Activated T-cell treated with anti-CD3 and anti-CD28 coated beads for 4 hours (primary cell): ENCODE results near the gene GDPD4.

Experiments
- DNase-seq: peaks from one replicate; pipeline ENCODE4 v3.0.0-alpha.2; 2020

Gene GDPD4

DNA sequence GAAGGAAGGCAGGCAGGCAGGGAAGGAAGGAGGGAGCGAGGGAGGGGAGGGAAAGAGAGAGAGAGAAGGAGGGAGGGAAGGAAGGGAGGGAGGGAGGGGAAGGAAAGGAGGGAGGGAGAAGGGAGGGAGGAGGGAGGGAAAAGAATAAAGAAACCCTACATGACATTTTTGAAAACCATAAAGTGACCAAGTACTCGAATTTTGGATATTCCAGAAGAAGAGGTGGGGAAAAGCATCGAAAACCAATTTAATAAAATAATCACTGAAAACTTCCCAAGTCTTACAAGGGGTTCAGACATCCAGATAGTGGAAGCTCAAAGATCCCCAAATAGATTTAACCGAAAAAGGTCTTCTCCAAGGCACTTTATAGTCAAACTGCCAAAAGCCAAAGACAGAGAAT lies 11.7 kb downstream of the GDPD4 start:
- DNase-seq, result no peak

DNA sequence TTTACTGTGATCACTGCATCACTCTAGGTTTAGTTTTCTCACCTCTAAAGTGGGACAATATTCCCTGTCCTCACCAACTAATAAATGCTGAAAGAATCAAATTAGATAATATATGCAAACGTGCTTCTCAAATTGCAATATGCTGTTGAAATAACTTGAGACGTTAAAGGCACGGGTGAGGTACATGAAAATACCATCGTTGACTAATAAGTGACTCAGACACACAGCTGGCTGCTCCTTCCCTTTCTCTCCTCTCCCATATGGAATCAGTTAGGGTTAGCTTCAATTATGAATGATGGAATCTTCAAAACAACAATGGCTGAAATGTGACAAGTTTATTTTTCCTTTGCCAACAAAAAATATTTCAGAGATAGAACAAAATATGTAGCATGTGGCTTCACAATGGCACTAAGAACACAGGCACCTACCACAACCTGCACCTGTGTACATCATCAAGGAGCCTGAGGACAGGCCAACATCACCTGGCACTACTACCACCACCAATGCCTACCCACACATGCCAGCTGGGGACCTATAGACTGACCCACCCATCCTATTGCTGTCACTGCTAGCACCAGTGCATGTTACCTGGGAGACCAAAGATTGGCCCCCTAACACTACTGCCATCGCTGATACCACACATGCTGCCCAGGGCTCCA lies 13.7 kb downstream of the GDPD4 start:
- DNase-seq, result no peak

DNA sequence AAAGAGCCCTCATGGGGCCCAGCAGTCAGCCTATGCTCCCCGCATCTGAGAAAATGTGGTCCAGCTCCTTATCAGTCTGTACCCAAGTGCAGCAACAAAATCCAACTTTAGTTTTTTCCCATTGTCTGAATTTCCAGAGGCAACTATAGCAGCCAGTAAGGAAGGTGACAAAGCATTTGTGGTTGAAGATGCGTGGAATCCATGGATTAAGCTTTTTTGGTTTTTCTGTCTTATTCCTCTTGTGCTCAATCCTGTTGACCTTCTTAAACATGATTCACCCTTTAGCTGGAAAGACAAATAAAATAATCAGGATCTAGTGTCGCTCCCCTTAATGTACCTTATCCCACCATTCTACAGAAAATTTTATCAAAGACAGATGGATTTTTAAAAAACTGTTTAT lies 14.3 kb downstream of the GDPD4 start:
- no peak for DNase-seq

DNA sequence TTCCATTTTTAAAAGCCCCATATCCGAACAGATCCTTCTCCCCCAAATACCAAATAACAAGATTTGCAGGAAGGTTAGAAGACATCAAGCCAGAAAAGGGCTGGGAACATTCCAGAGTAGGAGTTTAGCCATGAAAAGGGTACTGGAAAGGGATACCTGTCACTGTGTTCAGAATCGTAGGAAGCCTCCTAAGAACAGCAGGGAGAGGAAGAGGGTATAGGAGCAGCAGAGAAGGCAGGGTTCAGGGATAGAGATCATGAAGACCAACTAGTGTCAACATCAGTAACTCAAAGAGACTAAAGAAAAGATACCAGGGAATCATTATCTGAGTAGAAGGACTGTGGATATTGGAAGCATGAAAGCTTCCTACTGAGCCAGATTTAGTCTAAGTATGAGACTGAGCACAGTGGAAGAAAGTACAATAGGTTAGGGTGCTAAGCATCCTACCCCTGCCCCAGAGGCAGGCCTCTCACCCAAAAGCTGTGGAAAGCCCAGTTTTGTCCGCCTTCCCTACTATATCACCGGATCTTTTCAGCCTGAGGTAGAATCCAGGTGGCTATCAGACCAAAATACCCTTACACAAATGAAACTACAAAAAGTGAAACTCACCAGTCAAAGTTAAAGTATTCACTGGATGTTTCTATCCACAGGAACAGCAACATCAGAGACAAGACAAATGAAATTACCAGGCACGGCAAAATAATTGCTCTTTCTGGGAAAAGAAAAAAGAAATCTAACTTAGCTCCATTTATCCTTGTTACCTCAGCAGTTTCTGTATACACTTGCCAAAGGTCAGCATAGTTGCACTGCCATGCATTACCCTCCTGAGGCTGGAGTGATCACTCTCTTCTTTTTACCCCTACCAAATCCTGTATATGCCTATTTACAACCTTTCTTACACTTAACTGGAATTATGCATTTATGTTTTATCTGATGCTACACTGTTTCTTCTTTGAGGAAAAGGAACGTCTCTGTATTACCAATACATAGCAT lies 16.7 kb downstream of the GDPD4 start:
- DNase-seq, result no peak

DNA sequence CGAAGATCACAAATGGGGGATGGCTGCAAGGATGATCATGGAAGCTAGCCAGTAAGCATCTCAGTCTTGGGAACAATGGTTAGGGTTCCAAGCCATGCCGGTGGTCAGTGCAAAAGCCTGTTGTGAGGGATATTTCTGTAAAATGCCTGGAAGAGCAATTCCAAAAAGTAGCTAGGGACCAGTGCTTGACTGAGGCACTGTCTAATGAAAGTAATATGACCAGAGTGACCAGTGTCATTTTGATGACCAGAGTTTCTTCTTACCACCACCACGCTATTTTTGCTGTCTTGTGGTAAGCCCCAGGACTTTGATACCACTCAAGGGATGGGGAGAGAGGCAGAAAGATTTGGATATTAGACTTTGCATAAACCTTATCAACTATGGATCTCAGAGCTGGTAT lies 18.4 kb downstream of the GDPD4 start:
- DNase-seq, result no peak

DNA sequence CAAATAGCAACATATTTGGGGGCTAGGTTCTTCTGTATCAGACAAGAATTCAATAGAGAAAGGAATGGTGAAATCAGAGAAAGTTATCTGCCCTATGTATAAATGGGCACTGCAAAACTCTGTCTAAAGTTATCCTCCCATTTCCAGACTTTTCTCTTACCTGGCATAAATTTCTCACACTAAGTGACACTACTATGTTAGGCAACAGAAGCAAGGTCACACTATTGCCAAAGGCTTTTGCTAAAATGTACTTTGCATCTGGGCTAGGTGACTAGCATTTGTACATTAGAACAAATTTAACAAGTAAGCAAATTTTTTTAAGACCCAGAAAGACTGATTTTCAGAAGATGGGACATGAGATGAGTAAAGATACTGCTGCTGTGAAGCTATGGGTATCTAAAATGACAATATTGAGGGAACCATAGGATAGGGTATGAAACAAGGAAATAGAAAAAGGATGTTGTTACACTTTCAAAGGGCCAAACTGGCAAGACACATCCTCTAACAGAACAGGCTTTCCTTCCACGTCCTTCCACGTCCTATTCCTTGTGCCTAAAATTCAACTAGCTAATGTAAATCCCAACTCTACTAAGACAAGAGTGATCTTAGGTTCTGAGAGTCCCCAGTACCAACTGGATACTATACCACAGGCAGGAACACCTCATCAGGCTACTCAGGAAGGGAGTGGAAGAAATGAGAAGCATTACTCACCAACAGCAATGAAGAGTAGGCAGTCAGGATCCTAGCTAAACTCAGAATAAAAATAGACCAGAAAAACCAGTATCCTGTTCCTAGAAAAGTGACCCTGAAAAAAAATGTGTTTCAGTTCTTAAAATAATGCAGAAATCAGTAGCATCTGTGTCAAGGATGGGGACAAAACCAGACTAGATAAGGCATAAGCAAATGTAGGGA lies 22.6 kb downstream of the GDPD4 start:
- DNase-seq, result no peak

DNA sequence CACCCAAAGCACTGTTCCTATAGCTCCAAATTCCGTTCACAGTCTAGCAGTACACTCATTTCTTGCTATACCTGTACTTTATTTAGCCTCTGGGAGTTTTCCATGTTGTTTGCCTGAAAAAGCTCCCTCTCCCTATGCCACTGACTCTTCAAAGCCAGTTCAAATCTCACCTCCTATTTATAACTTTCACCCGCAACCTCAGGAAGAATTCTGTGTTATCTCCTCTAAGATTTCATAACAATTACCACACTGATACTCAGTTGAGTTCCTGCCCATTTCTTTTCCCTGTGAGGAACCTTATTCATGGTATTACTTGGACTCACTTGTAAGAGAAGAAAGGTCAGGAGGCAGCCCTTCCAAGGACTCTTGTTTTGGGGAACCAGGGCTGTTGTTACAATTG lies 25.2 kb downstream of the GDPD4 start:
- DNase-seq, result no peak

DNA sequence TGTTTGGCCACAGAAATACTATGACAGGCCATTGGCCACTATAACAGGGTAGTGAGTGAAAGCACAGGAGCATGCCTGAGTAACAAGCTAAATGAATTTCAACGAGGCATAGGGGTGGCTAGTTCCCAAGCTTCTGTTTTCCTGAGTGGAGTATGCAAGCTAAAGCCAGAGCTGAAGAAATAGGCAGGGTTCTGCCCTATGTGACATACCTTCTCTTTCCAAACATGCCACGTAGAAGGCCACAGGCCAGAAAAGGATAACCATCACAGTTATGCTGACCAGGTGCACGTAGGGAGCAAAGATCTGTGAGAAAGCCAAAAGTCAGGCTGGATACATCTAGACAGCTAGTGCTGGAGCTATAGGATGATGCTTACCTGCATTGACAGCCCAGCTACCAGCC lies 30.6 kb downstream of the GDPD4 start:
- no peak for DNase-seq

DNA sequence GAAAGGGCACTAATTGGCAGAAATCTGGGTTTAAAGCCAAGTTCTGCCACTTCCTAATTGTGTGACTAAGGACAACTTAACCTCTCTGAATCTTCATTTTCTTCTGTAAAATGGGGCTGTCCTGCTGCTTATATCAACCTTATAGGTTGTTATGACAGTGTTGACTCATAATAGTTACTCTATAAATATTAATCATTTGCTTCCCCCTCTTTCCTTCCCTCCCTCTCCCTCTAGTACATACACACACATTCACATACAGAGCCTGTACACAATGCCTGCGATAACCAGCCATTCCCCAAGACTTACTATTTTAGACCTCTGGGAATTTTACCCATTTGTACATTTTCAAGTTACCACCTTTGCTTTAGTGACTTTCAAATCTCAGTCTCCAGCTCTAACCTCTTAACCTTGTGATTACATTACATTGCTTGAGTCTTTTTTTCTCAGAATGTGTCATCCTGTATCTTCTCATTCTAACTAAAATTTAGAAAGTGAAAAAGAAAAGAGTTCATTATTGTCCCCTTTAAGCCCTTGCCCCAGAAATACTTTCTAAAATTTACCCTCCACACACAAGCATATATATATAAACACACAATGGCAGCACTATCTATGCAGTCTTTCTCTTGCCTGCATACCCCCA lies 31.9 kb downstream of the GDPD4 start:
- no peak for DNase-seq

DNA sequence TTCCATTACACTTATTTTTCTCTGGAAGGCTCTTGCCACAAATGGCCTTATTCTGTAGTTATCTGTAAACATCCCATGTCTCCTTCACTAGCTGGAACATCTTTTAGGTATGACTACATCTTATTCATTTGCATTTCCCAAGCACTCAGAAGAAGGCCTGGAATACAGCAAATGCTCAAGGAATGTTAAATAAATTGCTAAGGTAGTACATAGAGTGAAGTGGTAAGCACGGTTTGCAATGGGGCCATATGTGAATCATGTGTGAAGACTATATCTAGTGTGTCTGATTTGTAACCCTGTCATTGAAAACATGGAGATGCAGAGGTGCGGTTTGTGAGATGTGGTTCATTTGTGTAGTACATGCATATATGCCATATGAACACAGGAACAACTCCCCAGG lies 33.5 kb downstream of the GDPD4 start:
- DNase-seq, result no peak

DNA sequence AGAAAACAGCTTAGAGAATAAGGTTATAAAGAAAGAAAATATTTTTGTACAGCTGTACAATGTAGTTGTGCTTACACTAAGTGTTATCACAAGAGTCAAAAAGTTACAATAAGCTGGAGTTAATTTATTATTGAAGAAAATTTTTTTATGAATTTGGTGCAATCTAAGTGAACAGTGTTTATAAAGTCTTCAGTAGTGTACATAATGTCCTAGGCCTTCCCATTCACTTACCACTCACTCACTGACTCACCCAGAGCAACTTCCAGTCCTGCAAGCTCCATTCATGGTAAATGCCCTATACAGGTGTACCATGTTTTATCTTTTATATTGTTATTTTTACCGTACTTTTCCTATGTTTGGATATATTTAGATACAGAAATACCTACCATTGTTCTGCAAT lies 34.7 kb downstream of the GDPD4 start:
- no peak for DNase-seq

DNA sequence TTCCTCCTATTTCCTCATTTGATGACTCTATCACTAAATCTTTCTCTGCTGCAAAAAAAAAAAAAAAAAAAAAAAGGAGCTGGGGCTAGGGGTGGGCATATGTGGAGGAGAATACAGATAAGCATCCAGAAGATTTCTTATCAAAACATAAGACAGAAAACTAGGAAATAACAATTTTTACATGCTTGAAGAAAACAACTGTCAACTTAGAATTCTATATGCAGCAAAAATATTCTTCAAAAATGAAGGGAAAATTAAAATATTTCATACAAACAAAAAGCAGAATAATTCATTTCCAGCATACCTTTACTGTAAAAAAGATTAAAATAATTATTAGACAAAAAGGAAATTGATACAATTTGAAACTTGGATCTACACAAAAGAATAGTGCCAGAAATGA lies 38.7 kb downstream of the GDPD4 start:
- DNase-seq, result no peak

DNA sequence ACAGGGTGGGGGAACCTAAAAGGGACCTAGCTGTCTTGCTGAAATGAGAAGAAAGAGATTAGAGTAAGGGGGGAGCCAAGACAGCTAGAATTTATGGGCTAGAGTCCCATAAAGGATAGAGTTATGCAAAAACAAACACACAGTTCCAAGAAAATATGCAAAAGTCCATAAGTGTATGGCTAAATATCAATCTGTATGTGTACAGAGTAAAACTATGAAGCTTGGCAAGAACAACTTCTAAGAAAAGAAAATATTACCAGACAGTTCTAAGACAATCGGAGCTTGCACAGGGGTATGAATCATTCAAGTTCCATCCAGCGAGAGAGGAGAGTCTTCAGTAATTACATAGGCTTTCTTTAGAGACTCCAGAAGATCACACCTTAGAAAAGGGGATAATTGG lies 41.8 kb downstream of the GDPD4 start:
- no peak for DNase-seq

DNA sequence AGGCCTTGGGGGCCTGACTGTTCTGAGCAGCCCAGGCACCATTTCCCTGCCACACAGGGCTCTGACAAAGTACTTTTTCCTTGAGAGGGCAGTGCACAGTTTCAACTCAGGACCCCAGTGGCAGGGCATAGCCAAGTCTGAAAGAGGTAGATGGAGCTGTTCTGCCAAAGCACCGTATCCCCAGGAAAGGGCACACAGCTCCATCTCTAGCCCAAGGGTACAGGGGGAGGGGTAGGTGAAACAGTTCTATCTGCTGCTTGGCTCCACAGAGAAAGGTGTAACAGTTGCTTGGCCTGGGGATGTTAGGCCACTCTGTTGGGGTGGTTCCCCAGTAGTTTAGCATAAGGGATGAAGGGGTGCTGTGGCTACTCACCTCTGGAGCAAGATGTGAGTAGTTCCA lies 47.8 kb downstream of the GDPD4 start:
- DNase-seq, result no peak

DNA sequence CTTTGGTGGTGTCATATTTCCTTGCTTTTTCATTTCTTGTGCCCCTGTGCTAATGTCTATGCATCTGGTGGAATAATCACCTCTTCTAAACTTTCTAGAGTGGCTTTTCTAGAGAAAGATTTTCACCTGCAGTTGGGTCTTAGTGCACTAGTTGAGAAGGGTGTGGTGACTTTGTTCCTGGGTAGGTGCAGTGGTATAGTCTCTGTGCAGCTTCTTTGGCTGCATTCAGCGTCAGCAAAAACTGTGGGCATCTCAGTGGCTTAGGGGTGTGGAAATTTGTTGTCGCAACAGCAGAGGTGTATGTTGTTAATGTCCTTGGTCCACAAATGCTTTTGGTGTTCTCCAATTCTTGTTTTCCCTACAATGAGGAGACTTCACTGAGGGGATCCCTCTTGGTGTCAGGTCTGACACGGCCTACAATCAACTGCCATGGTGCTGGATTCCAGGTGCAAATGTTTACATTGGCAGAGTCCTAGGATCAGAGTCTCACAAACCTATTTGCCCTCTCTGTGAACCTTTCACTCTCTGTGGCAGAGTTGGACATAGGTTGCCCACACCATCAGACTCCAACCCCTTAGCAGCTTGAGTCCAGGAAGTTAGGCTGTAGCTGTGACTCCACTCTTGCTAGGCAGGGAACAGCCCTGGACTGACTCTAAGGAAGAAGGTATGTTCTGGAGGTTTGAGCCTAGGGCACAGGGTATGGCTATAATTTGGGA lies 48.8 kb downstream of the GDPD4 start:
- no peak for DNase-seq

DNA sequence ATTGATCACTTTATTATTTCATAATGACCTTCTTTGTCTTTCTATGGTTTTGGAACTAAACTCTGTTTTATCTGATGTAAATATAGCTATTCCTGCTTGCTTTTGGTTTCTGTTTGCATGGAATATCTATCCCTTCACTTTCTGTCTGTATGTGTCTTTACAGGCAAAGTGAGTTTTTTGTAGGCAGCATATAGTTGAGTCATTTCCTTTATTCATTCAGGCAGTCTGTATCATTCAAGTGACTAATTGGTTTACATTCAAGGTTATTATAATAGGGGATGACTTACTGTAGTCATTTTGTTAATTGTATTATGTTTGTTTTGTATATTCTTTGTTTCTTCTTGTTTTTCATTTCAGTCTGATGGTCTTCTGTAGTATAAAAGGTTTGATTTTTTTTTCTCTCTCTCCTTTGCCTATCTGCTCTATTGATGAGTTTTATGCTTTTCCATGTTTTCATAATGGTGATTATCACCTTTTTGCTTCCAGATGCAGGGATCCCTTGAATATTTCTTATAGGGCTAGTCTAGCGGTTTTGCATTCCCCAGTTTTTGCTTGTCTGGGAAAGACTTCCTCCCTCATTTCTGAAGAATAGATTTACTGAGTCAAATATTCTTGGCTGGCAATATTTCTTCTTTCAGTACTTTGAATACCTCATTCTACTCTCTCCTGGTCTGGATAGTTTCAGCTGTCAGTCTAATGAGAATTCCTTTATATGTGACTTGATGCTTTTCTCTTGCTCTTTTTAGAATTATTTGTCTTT lies 50.4 kb downstream of the GDPD4 start:
- DNase-seq, result no peak

DNA sequence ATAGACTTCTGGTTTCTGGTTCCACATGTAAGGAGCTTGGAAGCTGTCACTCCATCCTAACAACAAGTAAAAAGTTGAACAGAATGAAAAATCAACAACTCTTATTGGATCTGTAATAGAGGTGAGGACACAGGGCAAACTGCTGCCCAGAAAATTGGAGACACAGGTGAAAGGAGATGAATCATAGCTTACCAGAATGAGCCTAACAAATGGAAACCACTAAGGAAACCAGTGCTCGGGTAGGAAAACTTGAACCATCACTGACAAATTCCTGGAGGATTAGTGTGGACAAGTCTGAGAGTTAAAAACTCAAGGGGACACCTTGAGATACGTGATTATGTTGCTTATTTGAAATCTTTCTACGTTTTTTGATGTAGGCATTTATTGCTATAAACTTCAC lies 52.1 kb downstream of the GDPD4 start:
- DNase-seq, result no peak

DNA sequence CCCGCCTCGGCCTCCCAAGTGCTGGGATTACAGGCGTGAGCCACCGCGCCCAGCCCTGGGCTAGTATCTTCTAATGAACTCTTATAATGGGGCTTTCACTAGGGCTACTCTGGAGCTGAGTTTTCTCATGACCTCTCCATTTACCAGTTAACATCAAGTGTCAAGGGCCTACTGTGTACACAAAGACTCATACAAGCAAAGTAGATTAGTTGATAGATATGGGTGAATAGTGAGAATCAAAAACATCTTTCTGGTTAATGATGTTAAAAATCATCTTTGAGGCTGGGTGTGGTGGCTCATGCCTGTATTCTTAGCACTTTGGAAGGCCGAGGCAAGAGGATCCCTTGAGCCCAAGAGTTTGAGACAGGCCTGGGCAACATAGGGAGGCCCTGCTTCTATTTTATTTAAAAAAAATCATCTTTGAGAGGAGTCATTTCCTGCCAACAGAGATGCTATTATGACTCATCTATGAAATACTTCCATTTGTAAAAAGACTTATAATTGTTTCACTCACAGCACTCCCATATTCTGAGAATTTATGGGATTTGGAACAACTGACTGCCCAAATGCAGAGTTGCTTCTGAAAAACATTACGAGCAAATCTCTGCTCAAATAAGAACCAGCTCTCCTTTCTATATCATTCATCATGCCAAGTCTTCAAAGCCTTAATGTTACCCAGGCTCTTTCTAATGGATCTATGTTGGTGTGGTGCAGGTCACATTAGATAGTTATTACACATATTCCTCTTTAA lies 57.0 kb downstream of the GDPD4 start:
- no peak for DNase-seq

DNA sequence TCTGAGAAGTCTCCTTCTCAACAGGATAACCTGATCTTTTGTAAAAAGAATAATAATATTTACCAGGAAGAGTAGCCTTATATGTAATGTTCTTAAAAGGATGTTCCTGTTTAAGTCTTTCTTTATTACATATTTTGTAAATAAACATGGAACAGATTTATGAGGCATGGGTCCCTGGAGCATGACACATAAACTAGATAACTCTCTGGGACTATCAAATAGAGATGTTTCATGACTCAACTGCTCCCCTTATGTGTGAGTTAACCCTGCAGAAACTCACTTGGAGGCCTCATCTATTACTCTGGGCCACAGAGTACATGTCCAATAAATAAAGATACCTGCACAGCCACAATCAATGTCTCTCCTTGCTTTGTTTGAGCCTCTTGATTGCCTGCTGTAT lies 64.6 kb downstream of the GDPD4 start:
- no peak for DNase-seq

DNA sequence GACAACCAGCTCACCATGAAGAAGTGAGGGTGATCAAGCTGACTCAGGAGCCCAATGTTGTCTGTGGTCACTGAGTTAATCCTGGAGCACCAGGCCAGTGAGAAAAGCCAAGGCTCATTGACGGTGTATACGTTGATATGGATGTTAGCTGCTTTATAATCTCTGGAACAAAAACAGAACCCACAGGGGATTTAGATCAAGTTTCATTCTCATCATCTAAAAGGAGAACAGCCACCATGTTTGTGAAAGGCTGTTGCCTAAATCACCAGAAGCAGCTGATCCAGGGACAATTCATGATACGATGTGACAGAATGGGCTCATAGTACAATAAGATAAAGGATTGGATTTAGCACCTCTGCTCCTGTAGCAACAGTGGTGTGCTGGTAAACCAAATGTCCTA lies 68.5 kb downstream of the GDPD4 start:
- DNase-seq, result no peak

DNA sequence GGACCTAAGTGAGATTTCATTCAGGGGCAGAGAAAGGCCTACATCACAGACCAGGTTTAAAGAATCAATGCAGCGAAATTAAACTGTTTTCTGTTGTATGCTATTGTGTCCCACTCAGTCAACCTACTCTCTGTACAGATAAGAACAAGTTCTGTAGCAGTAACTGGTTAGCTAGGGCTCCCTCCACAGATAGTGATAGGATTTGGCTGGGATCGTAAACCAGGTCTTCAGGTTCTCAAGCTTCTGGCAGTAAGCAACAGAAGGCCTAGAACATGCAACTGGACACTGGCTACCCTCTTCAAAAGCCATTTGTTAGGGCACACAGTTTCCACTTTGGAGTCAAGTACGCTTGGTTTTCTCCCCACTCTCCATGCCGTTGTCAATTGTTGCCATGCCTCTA lies 69.2 kb downstream of the GDPD4 start:
- DNase-seq, result no peak
